Measurements from ENCODE around the gene USP48. TPM values are rescaled to one million over a fixed set of nuclear protein-coding genes. Genes with fewer than 3 reads are reported as not detected.
A peak's percentile ranks its signal among the peaks of the same experiment; 100 is the strongest.

The USP48 gene
- total and polyA plus RNA-seq, 2 of the 8 experiments (the other 6 are each of a cell fraction or from before 2014, with no cell fraction given) = 12.8 to 83.5 TPM

GRCh38 chr1:21703318-21703963 lies 79.5 kb downstream of the USP48 start:
- no peak overlapping the region for H2BK120ac ChIP-seq (replicated peaks; ENCODE audit: low read depth, low read length)
- H3K79me1 ChIP-seq (ENCODE audit: low read depth, low read length) = no peaks in the 10 kb centered on the region; the same call in 1 of the 2 replicates
- H3K9ac ChIP-seq (replicated peaks in 1 of 4; ENCODE audit: extremely low read depth in 1 of 4, low read depth in 3 of 4, low read length in 3 of 4) = no peak overlapping the region
- H3K18ac ChIP-seq (ENCODE audit: extremely low read depth, low read length) = no peak overlapping the region
- no peak overlapping the region for H3K14ac ChIP-seq (ENCODE audit: insufficient read length)
- H3K23ac ChIP-seq (ENCODE audit: insufficient read length) = no peak overlapping the region
- FAIRE-seq (peak; percentile 72), DNase-seq (ENCODE audit: low read depth in 1 of 2, low spot score in 2 of 2) (no peak)
- H3K27ac ChIP-seq (ENCODE audit: low read depth, low read length) = no peak overlapping the region
- H4K20me1 ChIP-seq (replicated peaks in 1 of 2; ENCODE audit: control insufficient read depth in 1 of 2, insufficient read depth in 2 of 2, low read length in 2 of 2) = peaks cover 0 to 3% of the 10 kb centered on the region in 2 experiments
- no peaks in the 10 kb centered on the region for H3K27me3 ChIP-seq (replicated peaks in 1 of 4; ENCODE audit: control insufficient read depth in 3 of 4, extremely low read depth in 1 of 4, insufficient read depth in 3 of 4, low read length in 3 of 4)
- H2BK15ac ChIP-seq (ENCODE audit: low read length) = no peak overlapping the region
- no peak overlapping the region for H4K91ac ChIP-seq (replicated peaks; ENCODE audit: insufficient read length, low read length)
- H3K56ac ChIP-seq (replicated peaks; ENCODE audit: insufficient read length, low read depth, low read length) = no peak overlapping the region
- ChIA-PET CTCF (ENCODE audit: partially characterized antibody) (interaction anchor here (0.8 to 2.6 kb wide), 13 partner anchors 11 to 262 kb away, joined by 3 to 13 read pairs (median 4); no protein-coding TSS in a partner anchor), POLR2A (ENCODE audit: partially characterized antibody) (interaction anchor here (1.7 kb wide), 1 partner anchor 79 kb away, joined by 6 read pairs; the partner anchor contains the start of gene USP48)
- H3K4me2 ChIP-seq (ENCODE audit: insufficient read depth in 1 of 2, low read depth in 2 of 2, low read length in 2 of 2) = no peak overlapping the region
- peaks cover 4 to 46% (median 30%) of the 10 kb centered on the region in 4 experiments; a peak in 7 of 8 replicates for H3K36me3 ChIP-seq (ENCODE audit: control insufficient read depth in 2 of 4, insufficient read depth in 4 of 4, low read length in 3 of 4)
- no peak overlapping the region for H2AK5ac ChIP-seq (ENCODE audit: low read depth, low read length)
- H3K79me2 ChIP-seq (ENCODE audit: control insufficient read depth in 1 of 2, insufficient read depth in 2 of 2, low read length in 2 of 2) = no peaks in the 10 kb centered on the region
- H2BK20ac ChIP-seq (ENCODE audit: low read length) = no peak overlapping the region
- no peak overlapping the region for H2AFZ ChIP-seq (ENCODE audit: low read length)
- no peak overlapping the region for H4K5ac ChIP-seq (ENCODE audit: insufficient read length, low read depth, low read length)
- no peaks in the 10 kb centered on the region for H3K23me2 ChIP-seq (ENCODE audit: low read depth, low read length)
- no peaks in the 10 kb centered on the region for H3K9me3 ChIP-seq (ENCODE audit: insufficient read depth in 2 of 2, low read depth in 1 of 2, low read length in 1 of 2)
- no peak overlapping the region for H4K8ac ChIP-seq (ENCODE audit: extremely low read depth, insufficient read depth, low read length)
- no peak overlapping the region for H2BK12ac ChIP-seq (ENCODE audit: low read depth, low read length)
- no peak overlapping the region for H3K4ac ChIP-seq (replicated peaks; ENCODE audit: insufficient read length, low read depth, low read length)
- no peak overlapping the region for H2BK5ac ChIP-seq (ENCODE audit: low read depth, low read length)
- H3K4me3 ChIP-seq (ENCODE audit: extremely low read depth in 1 of 4, insufficient read depth in 2 of 4, low read depth in 3 of 4, low read length in 4 of 4) = no peak overlapping the region
- WGBS, 2 experiments (ENCODE audit: extremely low coverage in 1 of 2, insufficient coverage in 1 of 2, insufficient read length in 1 of 2, insufficient replicate concordance in 2 of 2, low coverage in 1 of 2, low lambda C conversion rate in 2 of 2, missing lambda C conversion rate in 1 of 2) = 91% methylated on average over 3 of the region's 3 CpGs; no CpG with 5 or more reads in 1 of the 2 experiments
- H3K4me1 ChIP-seq (replicated peaks in 1 of 4; ENCODE audit: control insufficient read depth in 3 of 4, insufficient read depth in 4 of 4, low read length in 3 of 4) = peaks cover 2 to 9% (median 5%) of the 10 kb centered on the region in 4 experiments; a peak in 4 of 7 replicates
- peak; percentile 27 to 40; a peak in 3 of 4 replicates for TF ChIP-seq RAD21 (IDR thresholded peaks at IDR 0.05 in 1 of 2, conservative IDR thresholded peaks at IDR 0.05 in 1 of 2; ENCODE audit: low read depth in 2 of 2, low read length in 2 of 2)
- TF ChIP-seq NANOG (IDR thresholded peaks at IDR 0.05; ENCODE audit: insufficient read depth, low read depth, low read length, poor library complexity, severe bottlenecking) = no peak
- no peak for TF ChIP-seq SP2 (IDR thresholded peaks at IDR 0.05; ENCODE audit: low read length)
- TF ChIP-seq CTCF (IDR thresholded peaks at IDR 0.05; ENCODE audit: control extremely low read depth in 1 of 3, insufficient read depth in 1 of 3, low read depth in 1 of 3, low read length in 3 of 3) = peak in 2 of 3 experiments; percentile 28 to 59; a peak in 2 of 4 replicates
- TF ChIP-seq HDAC6 (IDR thresholded peaks at IDR 0.05; ENCODE audit: low read depth, low read length) = no peak
- no peak for TF ChIP-seq MAFK (IDR thresholded peaks at IDR 0.05; ENCODE audit: low read depth, low read length)
- TF ChIP-seq CEBPB (IDR thresholded peaks at IDR 0.05; ENCODE audit: low read depth, low read length) = no peak
- TF ChIP-seq JUN (IDR thresholded peaks at IDR 0.05; ENCODE audit: low read depth, low read length) = no peak
- TF ChIP-seq TAF7 (optimal IDR thresholded peaks at IDR 0.05; ENCODE audit: borderline replicate concordance, low read depth, low read length) = no peak
